GM23338 (cell line): Measurements from ENCODE around the gene DHX58.

ENCODE experiments used
- POLR2AphosphoS5 ChIP-seq: IDR thresholded peaks from 2 replicates; pipeline ENCODE4 v1.6.1; 2016; ENCODE audit warnings: antibody characterized with exemption, low read depth
- TF ChIP-seq, protein P1 (sequence below), 2 experiments: fragments of 200-600 bp in 1 of 2; sonication (generic) in 1 of 2; conservative IDR thresholded peaks; 2 replicates each; pipeline versions ENCODE4 v1.5.1 to v1.6.1; 2016 to 2017; ENCODE audit warnings: antibody characterized with exemption in 2 of 2, low read depth in 2 of 2, mild to moderate bottlenecking in 2 of 2, moderate library complexity in 1 of 2

DNA sequence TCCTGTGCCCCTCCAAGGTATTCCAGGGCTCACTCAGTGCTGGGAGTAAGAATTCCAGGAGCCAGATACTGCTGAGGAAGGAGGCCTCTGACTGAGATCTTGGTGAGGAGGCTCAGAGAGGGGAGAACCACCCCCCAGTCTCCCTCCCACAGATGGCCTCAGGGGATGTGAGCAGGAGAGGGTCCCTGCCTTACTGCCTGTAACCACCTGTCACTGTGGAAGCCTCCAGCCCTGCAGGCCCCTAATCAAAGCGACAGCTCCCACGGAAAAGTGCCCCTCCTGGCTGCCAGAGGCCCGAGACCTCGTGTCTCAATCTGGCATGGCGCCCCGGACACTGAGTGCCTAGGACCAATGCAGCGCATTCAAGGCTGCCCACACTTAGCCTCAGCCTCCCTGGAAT, 54.5 kb downstream of the DHX58 start:
- TF ChIP-seq, protein P1, sequence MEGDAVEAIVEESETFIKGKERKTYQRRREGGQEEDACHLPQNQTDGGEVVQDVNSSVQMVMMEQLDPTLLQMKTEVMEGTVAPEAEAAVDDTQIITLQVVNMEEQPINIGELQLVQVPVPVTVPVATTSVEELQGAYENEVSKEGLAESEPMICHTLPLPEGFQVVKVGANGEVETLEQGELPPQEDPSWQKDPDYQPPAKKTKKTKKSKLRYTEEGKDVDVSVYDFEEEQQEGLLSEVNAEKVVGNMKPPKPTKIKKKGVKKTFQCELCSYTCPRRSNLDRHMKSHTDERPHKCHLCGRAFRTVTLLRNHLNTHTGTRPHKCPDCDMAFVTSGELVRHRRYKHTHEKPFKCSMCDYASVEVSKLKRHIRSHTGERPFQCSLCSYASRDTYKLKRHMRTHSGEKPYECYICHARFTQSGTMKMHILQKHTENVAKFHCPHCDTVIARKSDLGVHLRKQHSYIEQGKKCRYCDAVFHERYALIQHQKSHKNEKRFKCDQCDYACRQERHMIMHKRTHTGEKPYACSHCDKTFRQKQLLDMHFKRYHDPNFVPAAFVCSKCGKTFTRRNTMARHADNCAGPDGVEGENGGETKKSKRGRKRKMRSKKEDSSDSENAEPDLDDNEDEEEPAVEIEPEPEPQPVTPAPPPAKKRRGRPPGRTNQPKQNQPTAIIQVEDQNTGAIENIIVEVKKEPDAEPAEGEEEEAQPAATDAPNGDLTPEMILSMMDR (conservative IDR thresholded peaks at IDR 0.05; ENCODE audit: low read depth in 2 of 2) = no peak
- no peak for TF ChIP-seq POLR2AphosphoS5
